ENCODE data around the gene THSD4.

- TF ChIP-seq CTCF (IDR thresholded peaks at IDR 0.05) (no peak), POLR2A (IDR thresholded peaks at IDR 0.05) (no peak)
These were observed 2.8 kb upstream of the THSD4 start for GRCh38 chr15:71112429-71112828.

Measured in thyroid gland (tissue), 4 donors.